ENCODE data around the gene DHCR24.

DHCR24 gene

GRCh38 chr1:54885807-54886723, 930 bp downstream of the DHCR24 start:
- Histone ChIP-seq H3K36me3 (ENCODE audit: control insufficient read depth, insufficient read depth, low read length) (no peaks in the 10 kb centered on the region), H2AFZ (peak overlapping the region; percentile 85), H3K79me2 (no peaks in the 10 kb centered on the region), H3K4me3 (ENCODE audit: low read depth, low read length) (peak overlapping the region; percentile 74), H3K4me1 (peaks cover 2% of the 10 kb centered on the region), H3K4me2 (ENCODE audit: low read length) (peak overlapping the region; percentile 84), H3K27me3 (ENCODE audit: control insufficient read depth, insufficient read depth, low read length) (no peaks in the 10 kb centered on the region), H3K27ac (peak overlapping the region; percentile 7), H3K9me3 (ENCODE audit: control insufficient read depth, low read length) (no peaks in the 10 kb centered on the region), H3K9ac (no peak overlapping the region)
- TF ChIP-seq CTCF (IDR thresholded peaks at IDR 0.05), result no peak

DNA sequence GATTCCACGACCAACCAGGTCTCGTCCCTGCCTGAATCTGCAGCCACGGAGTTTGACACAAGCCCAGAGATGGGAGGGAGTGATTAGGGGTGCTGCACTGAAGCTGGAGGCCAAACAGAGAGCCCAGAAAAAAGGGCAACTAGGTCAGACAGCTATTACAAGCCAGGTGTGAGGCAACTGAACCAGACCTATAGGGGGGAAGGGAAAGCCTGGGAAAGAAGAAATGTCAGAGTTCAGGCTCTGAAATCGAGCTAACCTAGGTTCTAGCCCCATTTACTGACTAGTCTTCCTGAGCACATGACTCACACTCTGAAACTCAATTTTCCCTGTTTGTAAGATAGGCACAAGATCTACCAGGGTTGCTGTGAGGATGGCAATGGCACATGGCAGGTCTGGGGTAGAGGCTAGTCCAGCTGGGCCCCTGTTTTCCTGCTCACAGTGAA, 1.7 kb downstream of the DHCR24 start:
- no peaks in the 10 kb centered on the region for H3K27me3 ChIP-seq (ENCODE audit: control insufficient read depth, insufficient read depth, low read length)
- no peaks in the 10 kb centered on the region for H3K9me3 ChIP-seq (ENCODE audit: control insufficient read depth, low read length)
- peak overlapping the region; percentile 74 for H3K4me3 ChIP-seq (ENCODE audit: low read depth, low read length)
- H3K4me2 ChIP-seq (ENCODE audit: low read length), result peak overlapping the region; percentile 84
- H3K36me3 ChIP-seq (ENCODE audit: control insufficient read depth, insufficient read depth, low read length), result no peaks in the 10 kb centered on the region
- peak overlapping the region; percentile 22 for H2AFZ ChIP-seq
- H3K27ac ChIP-seq, result peak overlapping the region; percentile 24
- H3K4me1 ChIP-seq, result peaks cover 2% of the 10 kb centered on the region
- H3K9ac ChIP-seq, result no peak overlapping the region
- TF ChIP-seq CTCF (IDR thresholded peaks at IDR 0.05), result no peak
- H3K79me2 ChIP-seq, result no peaks in the 10 kb centered on the region

DNA sequence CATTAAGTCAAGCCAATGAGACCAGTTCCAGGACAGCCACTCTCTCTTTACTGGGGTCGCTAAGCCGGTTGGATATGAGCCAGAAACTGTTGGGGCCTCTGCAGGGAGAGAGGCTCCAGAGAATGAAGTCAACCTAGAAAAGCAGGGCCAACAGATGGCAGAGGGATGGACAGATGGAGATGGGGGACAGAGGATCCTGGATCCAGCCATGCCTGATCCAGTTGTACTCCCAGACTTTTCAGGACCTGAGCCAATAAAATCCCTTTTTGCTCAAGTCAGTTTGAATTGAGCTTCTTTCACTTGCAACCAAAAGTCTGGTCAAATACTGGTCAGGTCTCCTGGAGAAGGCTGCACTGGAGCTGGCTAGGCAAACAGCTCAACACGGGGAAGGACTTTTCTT, 2.2 kb downstream of the DHCR24 start:
- peak overlapping the region; percentile 23 for H3K4me3 ChIP-seq (ENCODE audit: low read depth, low read length)
- peaks cover 2% of the 10 kb centered on the region for H3K4me1 ChIP-seq
- H2AFZ ChIP-seq, result no peak overlapping the region
- no peaks in the 10 kb centered on the region for H3K36me3 ChIP-seq (ENCODE audit: control insufficient read depth, insufficient read depth, low read length)
- H3K9ac ChIP-seq, result no peak overlapping the region
- no peaks in the 10 kb centered on the region for H3K79me2 ChIP-seq
- peak overlapping the region; percentile 7 for H3K4me2 ChIP-seq (ENCODE audit: low read length)
- H3K9me3 ChIP-seq (ENCODE audit: control insufficient read depth, low read length), result no peaks in the 10 kb centered on the region
- no peak for TF ChIP-seq CTCF (IDR thresholded peaks at IDR 0.05)
- H3K27me3 ChIP-seq (ENCODE audit: control insufficient read depth, insufficient read depth, low read length), result no peaks in the 10 kb centered on the region
- peak overlapping the region; percentile 24 for H3K27ac ChIP-seq

DNA sequence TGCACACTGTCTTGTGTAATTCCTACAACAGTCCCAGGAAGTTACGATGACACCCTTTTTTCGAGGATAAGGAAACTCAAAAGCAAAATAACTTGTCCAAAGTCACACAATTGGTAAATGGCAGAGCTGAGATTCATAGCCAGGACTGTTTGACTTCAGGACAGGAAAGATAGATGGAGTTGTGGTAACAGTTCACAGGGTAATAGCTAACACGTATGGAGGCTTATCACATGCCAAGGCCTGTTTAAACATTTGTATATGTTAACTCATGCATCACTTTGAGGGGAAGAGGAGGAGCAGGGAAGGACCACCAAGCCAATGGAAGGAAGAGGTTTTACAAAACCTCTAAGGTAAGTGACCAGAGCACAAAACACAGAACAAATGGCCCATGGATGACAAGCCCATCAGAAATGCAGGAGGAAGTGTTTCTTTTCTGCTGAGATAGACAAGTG, 2.8 kb downstream of the DHCR24 start:
- no peaks in the 10 kb centered on the region for H3K27me3 ChIP-seq (ENCODE audit: control insufficient read depth, insufficient read depth, low read length)
- H2AFZ ChIP-seq, result no peak overlapping the region
- H3K9ac ChIP-seq, result no peak overlapping the region
- H3K79me2 ChIP-seq, result no peaks in the 10 kb centered on the region
- peaks cover 2% of the 10 kb centered on the region for H3K4me1 ChIP-seq
- no peak overlapping the region for H3K27ac ChIP-seq
- H3K9me3 ChIP-seq (ENCODE audit: control insufficient read depth, low read length), result no peaks in the 10 kb centered on the region
- no peak for TF ChIP-seq CTCF (IDR thresholded peaks at IDR 0.05)
- no peaks in the 10 kb centered on the region for H3K36me3 ChIP-seq (ENCODE audit: control insufficient read depth, insufficient read depth, low read length)
- H3K4me2 ChIP-seq (ENCODE audit: low read length), result no peak overlapping the region
- no peak overlapping the region for H3K4me3 ChIP-seq (ENCODE audit: low read depth, low read length)
